ENCODE measurements around the gene DPEP2NB. TPM values are rescaled to one million over a fixed set of nuclear protein-coding genes. Genes with fewer than 3 reads are reported as not detected.

DPEP2NB gene, protein sequence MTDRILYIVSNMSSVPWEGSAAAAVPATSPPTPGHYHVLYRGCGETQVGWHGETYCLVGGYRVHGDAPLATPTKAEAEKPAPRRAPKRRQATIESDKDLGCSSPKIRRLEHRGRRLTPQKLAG
- total RNA-seq (not detected), total RNA-seq (0 to 0.14 (median 0) reads per million in 29 experiments)
- not detected for total RNA-seq (2013)

DNA sequence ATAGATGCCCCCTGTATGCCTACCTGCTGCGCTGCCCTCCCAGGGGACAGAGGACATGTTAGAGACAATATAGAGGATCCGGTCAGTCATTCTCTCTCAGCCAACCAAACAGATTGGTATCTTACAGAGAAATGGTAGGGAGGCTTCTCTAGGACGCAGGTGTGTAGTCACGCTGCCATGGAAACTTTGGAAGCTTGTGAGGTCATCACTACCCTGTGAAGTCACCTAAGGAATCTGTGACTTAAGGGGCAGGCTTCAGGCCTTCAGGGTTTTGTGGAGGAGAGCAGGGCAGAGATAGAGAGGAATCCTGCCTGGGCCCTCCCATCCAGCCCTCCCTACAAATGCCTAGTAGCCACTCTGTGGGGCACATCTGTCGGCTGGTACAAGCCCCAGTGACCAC is at the start of gene DPEP2NB:
Gene DPEP2NB (minus strand): TSS at position 231 of the 400 bp plus-strand sequence. CDS start 141 bp downstream, at position 90.
- H3K9me3 Mint-ChIP-seq = no peaks in the 10 kb centered on the region
- H3K27me3 Mint-ChIP-seq = no peaks in the 10 kb centered on the region
- H3K9me3 ChIP-seq = no peaks in the 10 kb centered on the region
- DNase-seq (no peak), ATAC-seq (replicated peaks in 1 of 4) (no peak)
- no peak within 1 kb of the TSS for H3K27ac ChIP-seq (ENCODE audit: low read length)
- H3K27me3 ChIP-seq (replicated peaks in 1 of 2; ENCODE audit: control insufficient read depth in 2 of 2, extremely low read depth in 1 of 2, insufficient read depth in 2 of 2, low read length in 1 of 2) = no peaks in the 10 kb centered on the region
- WGBS (ENCODE audit: insufficient coverage) = no CpG with 5 or more reads among the region's 5 CpGs
- H3K27ac Mint-ChIP-seq = peak within 1 kb of the TSS in 1 of 2 donors; percentile 18
- no peaks in the 10 kb centered on the region for H3K36me3 Mint-ChIP-seq
- no peak within 1 kb of the TSS for H3K4me3 Mint-ChIP-seq
- H3K36me3 ChIP-seq (ENCODE audit: control insufficient read depth in 2 of 2, extremely low read depth in 1 of 2, insufficient read depth in 1 of 2, low read length in 1 of 2) = peaks cover 0 to 3% of the 10 kb centered on the region in 2 donors
- H3K4me1 Mint-ChIP-seq = peaks cover 7 to 10% (median 8%) of the 10 kb centered on the region in 3 donors
- peaks cover 2 to 11% of the 10 kb centered on the region in 2 experiments for H3K4me1 ChIP-seq (ENCODE audit: control insufficient read depth in 1 of 2, extremely low read depth in 1 of 2, insufficient read depth in 2 of 2, low read length in 2 of 2)
- ChIA-PET POLR2A (interaction anchor here in 1 of 2 donors (0.6 kb wide), 1 partner anchor 14 kb away, joined by 4 read pairs; no protein-coding TSS in a partner anchor), CTCF (no interaction called here)
- H3K4me3 ChIP-seq (ENCODE audit: control insufficient read depth in 1 of 2, extremely low read depth in 1 of 2, low read length in 1 of 2) = no peak within 1 kb of the TSS

DNA sequence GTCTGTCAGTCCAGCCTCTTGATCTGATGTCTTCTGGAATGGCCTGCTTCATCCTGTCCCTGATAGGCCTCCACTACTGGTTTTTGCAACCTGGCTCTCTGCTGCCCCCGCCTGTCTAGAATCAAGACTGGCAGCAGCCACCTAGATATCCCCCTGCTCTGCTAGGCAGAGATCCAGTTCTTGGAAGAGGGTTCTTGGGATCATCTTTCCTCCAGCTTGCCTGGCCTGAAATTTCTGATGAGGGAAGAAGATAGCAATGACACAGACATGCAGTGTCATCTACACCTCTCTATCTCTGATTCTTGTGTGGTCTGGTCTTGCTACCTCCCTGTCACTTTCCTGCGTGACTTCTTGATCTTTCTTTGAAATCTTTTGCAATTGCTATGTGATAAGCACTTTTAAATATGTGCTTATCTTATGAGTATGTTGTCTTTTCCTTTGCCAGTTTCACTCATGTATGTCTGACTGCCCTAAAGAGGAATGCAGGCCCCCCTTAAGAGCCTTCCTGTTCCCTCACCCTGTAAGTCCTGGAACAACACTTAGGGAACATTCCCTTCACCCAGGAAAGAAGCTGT is 49.2 kb upstream of the DPEP2NB start:
- H3K9me3 Mint-ChIP-seq = no peaks in the 10 kb centered on the region
- Histone ChIP-seq H3K9me3 (no peaks in the 10 kb centered on the region), H3K36me3 (ENCODE audit: control insufficient read depth in 2 of 2, extremely low read depth in 1 of 2, insufficient read depth in 1 of 2, low read length in 1 of 2) (peaks cover 0 to 6% of the 10 kb centered on the region in 2 donors), H3K27ac (ENCODE audit: low read length) (peak overlapping the region; percentile 54), H3K4me3 (ENCODE audit: control insufficient read depth in 1 of 2, extremely low read depth in 1 of 2, low read length in 1 of 2) (no peak overlapping the region), H3K4me1 (ENCODE audit: control insufficient read depth in 1 of 2, extremely low read depth in 1 of 2, insufficient read depth in 2 of 2, low read length in 2 of 2) (peaks cover 31 to 85% of the 10 kb centered on the region in 2 experiments), H3K27me3 (replicated peaks in 1 of 2; ENCODE audit: control insufficient read depth in 2 of 2, extremely low read depth in 1 of 2, insufficient read depth in 2 of 2, low read length in 1 of 2) (no peaks in the 10 kb centered on the region)
- ATAC-seq (replicated peaks in 1 of 4) (peak; percentile 74 to 79 (median 78)), DNase-seq (peak; percentile 37 to 78 (median 64))
- H3K27ac Mint-ChIP-seq = peak overlapping the region; percentile 81 to 85
- no CpG with 5 or more reads among the region's 2 CpGs for WGBS (ENCODE audit: insufficient coverage)
- H3K4me3 Mint-ChIP-seq = peak overlapping the region in 1 of 3 donors; percentile 15
- ChIA-PET POLR2A (interaction anchor here (0.6 to 1.4 kb wide), 4 partner anchors 16 to 586 kb away, joined by 3 to 7 read pairs (median 4); no protein-coding TSS in a partner anchor), CTCF (interaction anchor here (0.6 to 2.7 kb wide), 10 partner anchors 10 to 367 kb away, joined by 3 to 13 read pairs (median 3); partner anchors contain the start of genes NFATC3 (in 1 of the 2), RANBP10 (in 1 of the 2) and TSNAXIP1 (in 1 of the 2))
- peaks cover 70 to 83% (median 77%) of the 10 kb centered on the region in 3 donors for H3K4me1 Mint-ChIP-seq
- peaks cover 17% of the 10 kb centered on the region for H3K36me3 Mint-ChIP-seq
- no peaks in the 10 kb centered on the region for H3K27me3 Mint-ChIP-seq

DNA sequence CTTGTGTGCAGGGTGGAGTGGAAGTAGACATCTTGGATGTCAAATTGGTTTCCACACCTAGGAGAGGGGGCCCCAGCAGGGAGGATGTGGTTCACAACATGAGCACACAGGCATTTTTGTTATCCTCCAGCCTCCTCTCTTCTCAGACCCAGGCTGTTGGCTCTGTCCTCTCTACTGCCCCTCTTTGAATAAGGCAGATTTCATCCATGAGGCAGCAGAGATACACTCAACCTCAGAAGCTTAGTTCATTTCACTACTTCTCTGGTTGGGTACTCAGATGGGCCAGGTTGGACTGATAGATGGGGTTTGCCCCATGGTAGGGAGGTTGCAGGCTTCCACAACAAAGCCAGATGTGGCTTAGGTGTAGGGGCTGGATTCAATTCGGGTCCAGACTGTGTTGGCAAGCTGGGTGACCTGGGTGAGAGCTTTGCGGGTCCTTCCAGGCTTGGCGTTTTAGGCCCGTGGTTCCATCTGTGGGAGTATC is 47.2 kb upstream of the DPEP2NB start:
- 40% methylated on average over 1 of the region's 4 CpGs for whole genome bisulfite sequencing (ENCODE audit: insufficient coverage)
- Histone ChIP-seq H3K27ac (ENCODE audit: low read length) (peak overlapping the region; percentile 49), H3K27me3 (replicated peaks in 1 of 2; ENCODE audit: control insufficient read depth in 2 of 2, extremely low read depth in 1 of 2, insufficient read depth in 2 of 2, low read length in 1 of 2) (no peaks in the 10 kb centered on the region), H3K4me1 (ENCODE audit: control insufficient read depth in 1 of 2, extremely low read depth in 1 of 2, insufficient read depth in 2 of 2, low read length in 2 of 2) (peaks cover 30 to 80% of the 10 kb centered on the region in 2 experiments), H3K4me3 (ENCODE audit: control insufficient read depth in 1 of 2, extremely low read depth in 1 of 2, low read length in 1 of 2) (no peak overlapping the region), H3K9me3 (no peaks in the 10 kb centered on the region), H3K36me3 (ENCODE audit: control insufficient read depth in 2 of 2, extremely low read depth in 1 of 2, insufficient read depth in 1 of 2, low read length in 1 of 2) (peaks cover 0 to 4% of the 10 kb centered on the region in 2 donors)
- CTCF ChIA-PET = interaction anchor here (0.6 to 2.7 kb wide), 6 partner anchors 12 to 542 kb away, joined by 3 to 9 read pairs (median 3); partner anchors contain the start of gene NFATC3 (in 1 of the 2)
- Mint-ChIP-seq H3K27ac (peak overlapping the region; percentile 89 to 90), H3K4me3 (peak overlapping the region in 1 of 3 donors; percentile 66), H3K4me1 (peaks cover 68 to 79% (median 75%) of the 10 kb centered on the region in 3 donors), H3K27me3 (no peaks in the 10 kb centered on the region), H3K36me3 (peaks cover 19% of the 10 kb centered on the region), H3K9me3 (no peaks in the 10 kb centered on the region)
- peak; percentile 73 to 84 (median 76) for ATAC-seq (replicated peaks in 1 of 4)
- DNase-seq = peak in 30 of 35 experiments; percentile 19 to 65 (median 44)
- POLR2A ChIA-PET = interaction anchor here in 1 of 2 donors (0.6 kb wide), 2 partner anchors 57 to 149 kb away, joined by 3 to 8 read pairs; no protein-coding TSS in a partner anchor

DNA sequence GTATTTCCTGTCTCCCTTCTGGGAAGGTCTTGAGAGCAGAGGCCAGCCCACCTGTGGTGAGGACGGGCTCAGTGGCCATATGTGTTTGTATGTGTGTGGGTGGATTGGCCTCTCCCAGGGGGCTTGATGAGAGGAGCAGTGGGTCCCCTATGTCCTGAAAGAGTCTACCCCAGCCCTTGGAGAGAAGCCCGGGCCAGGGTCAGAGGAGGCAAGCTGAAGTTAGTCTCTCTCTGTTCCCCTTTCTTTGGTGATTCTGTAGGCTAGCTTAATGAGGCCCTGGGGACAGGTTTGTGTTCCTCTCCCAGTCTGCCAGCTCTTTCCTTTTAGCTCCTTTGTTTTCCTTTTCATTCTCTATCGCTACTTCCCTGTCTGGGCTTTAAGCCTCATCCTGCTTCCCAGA is 45.7 kb upstream of the DPEP2NB start:
- POLR2A ChIA-PET = interaction anchor here in 1 of 2 donors (0.5 kb wide), 1 partner anchor 578 kb away, joined by 3 read pairs; the partner anchor contains the start of gene AGRP
- Mint-ChIP-seq H3K36me3 (peaks cover 25% of the 10 kb centered on the region), H3K27ac (peak overlapping the region; percentile 86 to 89), H3K27me3 (no peaks in the 10 kb centered on the region), H3K4me1 (peaks cover 60 to 70% (median 65%) of the 10 kb centered on the region in 3 donors), H3K9me3 (no peaks in the 10 kb centered on the region), H3K4me3 (no peak overlapping the region)
- WGBS (ENCODE audit: insufficient coverage) = 100% methylated on average over 1 of the region's 3 CpGs
- Histone ChIP-seq H3K9me3 (no peaks in the 10 kb centered on the region), H3K4me3 (ENCODE audit: control insufficient read depth in 1 of 2, extremely low read depth in 1 of 2, low read length in 1 of 2) (no peak overlapping the region), H3K36me3 (ENCODE audit: control insufficient read depth in 2 of 2, extremely low read depth in 1 of 2, insufficient read depth in 1 of 2, low read length in 1 of 2) (peaks cover 0 to 5% of the 10 kb centered on the region in 2 donors), H3K27ac (ENCODE audit: low read length) (peak overlapping the region; percentile 39), H3K27me3 (replicated peaks in 1 of 2; ENCODE audit: control insufficient read depth in 2 of 2, extremely low read depth in 1 of 2, insufficient read depth in 2 of 2, low read length in 1 of 2) (no peaks in the 10 kb centered on the region), H3K4me1 (ENCODE audit: control insufficient read depth in 1 of 2, extremely low read depth in 1 of 2, insufficient read depth in 2 of 2, low read length in 2 of 2) (peaks cover 30 to 76% of the 10 kb centered on the region in 2 experiments)
- no peak for DNase-seq
- ATAC-seq (replicated peaks in 1 of 4) = no peak
- CTCF ChIA-PET = interaction anchor here in 1 of 2 donors (0.6 kb wide), 2 partner anchors 10 to 21 kb away, joined by 3 to 5 read pairs; no protein-coding TSS in a partner anchor

DNA sequence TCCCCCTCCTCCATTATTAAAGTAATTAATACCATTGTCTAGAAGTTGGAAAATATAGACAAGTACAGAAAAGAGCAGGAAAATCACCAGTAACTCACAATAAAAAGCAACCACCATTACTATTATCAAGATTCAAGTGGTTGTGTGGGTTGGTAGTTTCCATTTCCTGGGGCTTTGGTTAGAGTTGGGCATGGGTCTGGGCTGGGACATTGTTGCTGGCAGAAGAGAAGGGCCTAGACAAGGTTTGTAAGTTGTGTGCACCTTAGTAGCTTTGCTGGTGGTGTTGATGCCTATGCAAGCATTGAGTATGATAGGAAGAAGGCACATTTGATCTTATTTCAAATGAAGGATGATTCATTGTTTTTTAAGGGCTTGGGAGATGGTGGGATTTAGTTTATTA is 44.1 kb upstream of the DPEP2NB start:
- H3K27ac Mint-ChIP-seq = peak overlapping the region; percentile 71 to 75
- Histone ChIP-seq H3K4me3 (ENCODE audit: control insufficient read depth in 1 of 2, extremely low read depth in 1 of 2, low read length in 1 of 2) (no peak overlapping the region), H3K36me3 (ENCODE audit: control insufficient read depth in 2 of 2, extremely low read depth in 1 of 2, insufficient read depth in 1 of 2, low read length in 1 of 2) (peaks cover 7 to 13% of the 10 kb centered on the region in 2 donors), H3K27ac (ENCODE audit: low read length) (peak overlapping the region; percentile 47), H3K9me3 (no peaks in the 10 kb centered on the region), H3K4me1 (ENCODE audit: control insufficient read depth in 1 of 2, extremely low read depth in 1 of 2, insufficient read depth in 2 of 2, low read length in 2 of 2) (peaks cover 19 to 62% of the 10 kb centered on the region in 2 experiments), H3K27me3 (replicated peaks in 1 of 2; ENCODE audit: control insufficient read depth in 2 of 2, extremely low read depth in 1 of 2, insufficient read depth in 2 of 2, low read length in 1 of 2) (no peaks in the 10 kb centered on the region)
- H3K27me3 Mint-ChIP-seq = no peaks in the 10 kb centered on the region
- ChIA-PET CTCF (no interaction called here), POLR2A (no interaction called here)
- no peaks in the 10 kb centered on the region for H3K9me3 Mint-ChIP-seq
- peaks cover 36% of the 10 kb centered on the region for H3K36me3 Mint-ChIP-seq
- DNase-seq = no peak
- no peak for ATAC-seq (replicated peaks in 1 of 4)
- H3K4me3 Mint-ChIP-seq = no peak overlapping the region
- H3K4me1 Mint-ChIP-seq = peaks cover 47 to 58% (median 49%) of the 10 kb centered on the region in 3 donors

DNA sequence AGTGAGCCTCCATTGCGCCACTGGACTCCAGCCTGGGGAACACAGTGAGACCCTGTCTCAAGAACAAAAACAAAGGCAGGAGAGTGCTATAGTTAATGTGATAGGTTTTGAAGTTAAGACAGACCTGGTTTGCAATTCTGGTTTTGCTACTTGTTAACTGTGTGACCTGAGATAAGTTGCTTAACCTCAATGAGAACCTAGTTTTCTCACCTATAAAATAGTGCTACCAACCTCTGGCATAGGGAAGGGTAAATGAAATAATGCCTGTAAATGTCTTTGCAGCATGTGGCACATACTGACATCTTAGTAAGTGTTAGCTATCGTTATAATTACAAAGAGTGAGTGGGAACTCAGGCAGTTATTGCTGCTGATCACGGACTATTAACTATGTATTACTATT is 39.7 kb upstream of the DPEP2NB start:
- POLR2A ChIA-PET = no interaction called here
- H3K36me3 Mint-ChIP-seq = peaks cover 48% of the 10 kb centered on the region
- no peaks in the 10 kb centered on the region for H3K9me3 Mint-ChIP-seq

More for the DNA sequence above, 39.7 kb upstream of the DPEP2NB start:
- DNase-seq (no peak), ATAC-seq (replicated peaks in 1 of 4) (no peak)
- no peak overlapping the region for H3K4me3 Mint-ChIP-seq
- Histone ChIP-seq H3K36me3 (ENCODE audit: control insufficient read depth in 2 of 2, extremely low read depth in 1 of 2, insufficient read depth in 1 of 2, low read length in 1 of 2) (peaks cover 15 to 28% of the 10 kb centered on the region in 2 donors), H3K4me3 (ENCODE audit: control insufficient read depth in 1 of 2, extremely low read depth in 1 of 2, low read length in 1 of 2) (no peak overlapping the region), H3K27ac (ENCODE audit: low read length) (no peak overlapping the region), H3K9me3 (no peaks in the 10 kb centered on the region), H3K27me3 (replicated peaks in 1 of 2; ENCODE audit: control insufficient read depth in 2 of 2, extremely low read depth in 1 of 2, insufficient read depth in 2 of 2, low read length in 1 of 2) (no peaks in the 10 kb centered on the region), H3K4me1 (ENCODE audit: control insufficient read depth in 1 of 2, extremely low read depth in 1 of 2, insufficient read depth in 2 of 2, low read length in 2 of 2) (peaks cover 4 to 18% of the 10 kb centered on the region in 2 experiments)
- no peak overlapping the region for H3K27ac Mint-ChIP-seq
- no peaks in the 10 kb centered on the region for H3K27me3 Mint-ChIP-seq
- 100% methylated on average over 1 of the region's 3 CpGs for WGBS (ENCODE audit: insufficient coverage)
- CTCF ChIA-PET = no interaction called here
- H3K4me1 Mint-ChIP-seq = peaks cover 12 to 20% (median 15%) of the 10 kb centered on the region in 3 donors

All from T-cell (primary cell).